Measurements from ENCODE around the gene PTPRU. TPM values are rescaled to one million over a fixed set of nuclear protein-coding genes. Genes with fewer than 3 reads are reported as not detected.

Gene PTPRU
- total RNA-seq, 1 experiment from 2014 or later, result 40.7 TPM

- H3K27ac ChIP-seq (ENCODE audit: low read depth, low read length), result no peak overlapping the region
- DNase-seq (ENCODE audit: low read depth, low spot score) (no peak), ATAC-seq (no peak)
- intact Hi-C loops (cut with micrococcal nuclease), result no loop called here
- H3K36me3 ChIP-seq (ENCODE audit: control insufficient read depth in 1 of 2, insufficient read depth in 2 of 2, low read length in 2 of 2), result no peaks in the 10 kb centered on the region
- no peaks in the 10 kb centered on the region for H4K20me1 ChIP-seq (ENCODE audit: insufficient read depth)
- H3K4me1 ChIP-seq (ENCODE audit: control insufficient read depth in 1 of 2, insufficient read depth in 2 of 2, low read length in 2 of 2), result no peaks in the 10 kb centered on the region
- ChIA-PET POLR2A (no interaction called here), CTCF (no interaction called here), RAD21 (ENCODE audit: low non-redundant PET in 1 of 2, low total read pairs in 2 of 2, uncharacterized antibody in 2 of 2, unreplicated experiment in 2 of 2) (no interaction called here)
- no peak overlapping the region for H2AFZ ChIP-seq (ENCODE audit: low read depth, low read length, poor library complexity, severe bottlenecking)
- H3K9me2 ChIP-seq (ENCODE audit: insufficient read depth), result no peaks in the 10 kb centered on the region
- TF ChIP-seq ZFX (IDR thresholded peaks at IDR 0.05) (no peak), REST (IDR thresholded peaks at IDR 0.05; ENCODE audit: low read depth) (no peak), JUND (IDR thresholded peaks at IDR 0.05) (no peak), MAX (IDR thresholded peaks at IDR 0.05) (no peak), RAD21 (IDR thresholded peaks at IDR 0.05; ENCODE audit: low read depth) (no peak), POLR2A (IDR thresholded peaks at IDR 0.05; ENCODE audit: borderline replicate concordance, extremely low read depth, insufficient read depth, insufficient read length) (no peak), EGR1 (IDR thresholded peaks at IDR 0.05; ENCODE audit: low read depth) (no peak), EZH2 (IDR thresholded peaks at IDR 0.05) (no peak), CTCF (IDR thresholded peaks at IDR 0.05 in 2 of 3, conservative IDR thresholded peaks at IDR 0.05 in 1 of 3; ENCODE audit: borderline replicate concordance in 1 of 3, insufficient read depth in 1 of 3, low read depth in 2 of 3, low read length in 2 of 3) (no peak), SP1 (IDR thresholded peaks at IDR 0.05; ENCODE audit: low read depth) (no peak), ZNF274 (IDR thresholded peaks at IDR 0.05; ENCODE audit: low read depth, low read length) (no peak), EZH2phosphoT487 (IDR thresholded peaks at IDR 0.05; ENCODE audit: borderline replicate concordance) (no peak), YY1 (IDR thresholded peaks at IDR 0.05; ENCODE audit: extremely low read depth, insufficient replicate concordance, low read depth, low read length) (no peak), ATF3 (IDR thresholded peaks at IDR 0.05) (no peak), CBX3 (IDR thresholded peaks at IDR 0.05; ENCODE audit: low read depth) (no peak), ELF1 (IDR thresholded peaks at IDR 0.05; ENCODE audit: borderline replicate concordance, low read depth) (no peak), SRF (IDR thresholded peaks at IDR 0.05; ENCODE audit: low read depth) (no peak), CEBPB (IDR thresholded peaks at IDR 0.05; ENCODE audit: low read depth) (no peak), POLR2AphosphoS5 (IDR thresholded peaks at IDR 0.05; ENCODE audit: low read depth, low read length) (no peak), FOSL1 (IDR thresholded peaks at IDR 0.05; ENCODE audit: low read depth) (no peak)
- BruUV-seq (replicated peaks), result no TSS peak
- no peaks in the 10 kb centered on the region for H3K79me2 ChIP-seq (ENCODE audit: insufficient read depth, low read length)
- H3K4me3 ChIP-seq (replicated peaks in 1 of 2; ENCODE audit: low read depth in 1 of 2, low read length in 2 of 2), result no peak overlapping the region
- no peaks in the 10 kb centered on the region for H3K27me3 ChIP-seq (ENCODE audit: insufficient read depth, low read length)
- H3K9ac ChIP-seq (ENCODE audit: low read length), result no peak overlapping the region
- no peak overlapping the region for H3K4me2 ChIP-seq (ENCODE audit: low read length)
- no peaks in the 10 kb centered on the region for H3K9me3 ChIP-seq (ENCODE audit: control insufficient read depth in 1 of 2, insufficient read depth in 1 of 2, low read depth in 1 of 2, low read length in 2 of 2)
These were observed 53.2 kb downstream of the PTPRU start for GRCh38 chr1:29289493-29289892.
